Brain microvascular endothelial cell (primary cell): ENCODE measurements around the gene ALDH9A1.

ENCODE experiments used
- DNase-seq: peaks from one replicate; pipeline ENCODE4 v3.0.0-alpha.2; 2020
- H3K27ac ChIP-seq: fragments of 250-450 bp; sonication (Bioruptor Pico); 2 replicates; pipeline ENCODE4 v1.5.1; 2020; ENCODE audit warnings: mild to moderate bottlenecking, moderate library complexity
- H3K27me3 ChIP-seq: fragments of 250-450 bp; sonication (Bioruptor Pico); replicated peaks from 2 replicates; pipeline ENCODE4 v1.5.1; 2020; ENCODE audit warnings: mild to moderate bottlenecking
- H3K36me3 ChIP-seq: fragments of 250-450 bp; sonication (Bioruptor Pico); replicated peaks from 2 replicates; pipeline ENCODE4 v1.5.1; 2020; ENCODE audit warnings: mild to moderate bottlenecking
- H3K4me3 ChIP-seq: 2 replicates; pipeline ENCODE4 v1.5.1; 2011; ENCODE audit warnings: low read depth, mild to moderate bottlenecking, control low read depth, low read length, moderate library complexity
- CTCF ChIP-seq: IDR thresholded peaks from 2 replicates; pipeline ENCODE4 v1.5.1; 2011; ENCODE audit warnings: low read depth, mild to moderate bottlenecking, moderate library complexity, low read length, control low read depth, inconsistent platforms; ENCODE audit errors: missing control alignments
- in situ Hi-C: cut with HindIII; loops from 2 replicates; pipeline ENCODE4 v1.10.0; 2017; ENCODE audit warnings: low sequenced_read_pairs, low pct_ligation_motif_present

The ALDH9A1 gene

DNA sequence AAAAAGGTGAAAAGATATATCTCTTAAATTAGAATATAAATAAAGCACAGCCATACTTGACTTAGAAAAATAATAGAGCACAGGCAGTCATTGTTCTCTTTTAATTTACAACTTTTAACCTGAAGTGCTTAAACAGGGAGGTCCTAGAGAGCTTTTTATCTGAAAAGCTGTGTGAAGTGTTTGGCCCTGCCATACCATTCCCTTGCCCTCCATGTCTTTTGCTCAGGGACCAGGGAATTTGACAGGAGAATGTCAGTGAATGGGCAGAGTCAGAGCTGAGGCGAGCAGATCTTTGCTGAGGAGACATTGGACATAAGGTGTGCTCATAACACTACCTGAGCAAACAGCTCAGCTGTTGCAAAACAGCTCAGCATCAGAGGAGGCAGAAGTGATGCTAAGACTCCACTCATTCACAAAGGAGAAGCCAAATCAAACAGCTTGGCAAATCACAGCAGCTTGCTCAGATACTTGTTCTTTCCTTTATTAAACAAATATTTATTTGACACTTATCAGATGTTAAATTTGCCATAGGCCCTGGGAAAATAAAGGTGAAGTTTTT, 82.2 kb downstream of the ALDH9A1 start:
- H3K27ac ChIP-seq: no peak overlapping the region
- no peak for TF ChIP-seq CTCF
- in situ Hi-C loops: no loop called here
- DNase-seq: no peak
- H3K36me3 ChIP-seq: no peaks in the 10 kb centered on the region
- no peak overlapping the region for H3K4me3 ChIP-seq
- peaks cover 5% of the 10 kb centered on the region for H3K27me3 ChIP-seq
